A549 (cell line): Measurements from ENCODE around the gene GRAMD2B. TPM values are rescaled to one million over a fixed set of nuclear protein-coding genes. Genes with fewer than 3 reads are reported as not detected.

ENCODE experiments used
- ATAC-seq, 2 experiments: fragments of 200-7000 bp in 1 of 2; fragments of >200 bp in 1 of 2; cut with Nextera tagmentation in 1 of 2; cut with Tn5 transposase in 1 of 2; 3 replicates each; pipeline versions ENCODE4 v1.8.0 to v1.9.1; 2018 to 2020; ENCODE audit warnings: mild to moderate bottlenecking in 1 of 2, moderate library complexity in 1 of 2
- CTCF ChIA-PET: fragments of 300-600 bp; sonication (Branson Sonifier 250); formaldehyde crosslinking; extraction: SDS; loops from one replicate; lab custom pipeline; 2021; ENCODE audit warnings: antibody characterized with exemption, inconsistent platforms; lab: Yijun Ruan, JAX
- POLR2A ChIA-PET: fragments of 350-600 bp; formaldehyde crosslinking; extraction: SDS; loops from one replicate; lab custom pipeline; 2021; ENCODE audit warnings: antibody characterized with exemption, inconsistent platforms; lab: Yijun Ruan, JAX
- DNase-seq, 2 experiments: peaks; one replicate each; pipeline versions ENCODE4 v3.0.0 to v3.0.0-alpha.2; 2011 to 2016; ENCODE audit warnings: low read depth in 1 of 2, low spot score in 1 of 2
- FAIRE-seq: peaks from 2 replicates; lab custom pipeline; 2011; peaks lifted over from hg19 to GRCh38; lab: Jason Lieb, UNC
- H3K27ac ChIP-seq, 2 experiments: fragments of >200 bp; sonication (Bioruptor Twin); formaldehyde crosslinking; 3 replicates each; pipeline ENCODE4 v1.5.1; 2016 to 2017
- H3K4me1 ChIP-seq: fragments of >200 bp; sonication (Bioruptor Twin); formaldehyde crosslinking; 3 replicates; pipeline ENCODE4 v1.6.1; 2016
- H3K4me2 ChIP-seq: fragments of >200 bp; sonication (Bioruptor Twin); formaldehyde crosslinking; 3 replicates; pipeline ENCODE4 v1.6.1; 2016
- H3K4me3 ChIP-seq: fragments of >200 bp; sonication (Bioruptor Twin); formaldehyde crosslinking; 3 replicates; pipeline ENCODE4 v1.5.1; 2016
- H3K9me3 ChIP-seq: fragments of >200 bp; sonication (Bioruptor Twin); formaldehyde crosslinking; 3 replicates; pipeline ENCODE4 v1.6.1; 2016
- CBX2 ChIP-seq: fragments of 200-600 bp; sonication (generic); IDR thresholded peaks from 2 replicates; pipeline ENCODE4 v1.6.1; 2016; ENCODE audit warnings: low read depth, mild to moderate bottlenecking, borderline replicate concordance
- CBX8 ChIP-seq: fragments of 200-600 bp; sonication (generic); IDR thresholded peaks from 2 replicates; pipeline ENCODE4 v1.6.1; 2016
- CEBPB ChIP-seq, 2 experiments: fragments of >200 bp in 1 of 2; sonication (Bioruptor Twin) in 1 of 2; formaldehyde crosslinking in 1 of 2; IDR thresholded peaks; 2 replicates each; pipeline ENCODE4 v1.6.1; 2012 to 2016
- CHD4 ChIP-seq: fragments of 200-600 bp; sonication (generic); IDR thresholded peaks from 2 replicates; pipeline ENCODE4 v1.6.1; 2016; ENCODE audit warnings: antibody characterized with exemption, mild to moderate bottlenecking, borderline replicate concordance
- EHF ChIP-seq: fragments of 250-450 bp; sonication (Bioruptor Pico); IDR thresholded peaks from 2 replicates; pipeline ENCODE4 v1.5.0; 2020; ENCODE audit warnings: mild to moderate bottlenecking
- FOSB ChIP-seq: fragments of 250-450 bp; sonication (Bioruptor Pico); IDR thresholded peaks from 2 replicates; pipeline ENCODE4 v1.5.0; 2020; ENCODE audit warnings: mild to moderate bottlenecking, moderate library complexity
- FOXS1 ChIP-seq: fragments of 250-450 bp; sonication (Bioruptor Pico); IDR thresholded peaks from 2 replicates; pipeline ENCODE4 v1.5.0; 2020; ENCODE audit warnings: mild to moderate bottlenecking, moderate library complexity
- HEYL ChIP-seq: fragments of 250-450 bp; sonication (Bioruptor Pico); IDR thresholded peaks from 2 replicates; pipeline ENCODE4 v1.8.0; 2021; ENCODE audit warnings: mild to moderate bottlenecking, moderate library complexity
- MYC ChIP-seq: IDR thresholded peaks from 2 replicates; pipeline ENCODE4 v1.6.1; 2012; ENCODE audit warnings: mild to moderate bottlenecking, inconsistent platforms, low read length, improper control_type of control experiment, borderline replicate concordance
- NR3C1 ChIP-seq: fragments of >200 bp; sonication (Bioruptor Twin); formaldehyde crosslinking; IDR thresholded peaks from 3 replicates; pipeline ENCODE4 v1.6.1; 2017
- POLR2A ChIP-seq: IDR thresholded peaks from 2 replicates; pipeline ENCODE4 v1.6.1; 2012; ENCODE audit warnings: mild to moderate bottlenecking, low read length
- RARB ChIP-seq: fragments of 250-450 bp; sonication (Bioruptor Pico); IDR thresholded peaks from 2 replicates; pipeline ENCODE4 v1.8.0; 2021; ENCODE audit warnings: mild to moderate bottlenecking, moderate library complexity
- RFX5 ChIP-seq: fragments of 450-650 bp; IDR thresholded peaks from 2 replicates; pipeline ENCODE4 v1.7.1; 2014; ENCODE audit warnings: antibody characterized with exemption, mild to moderate bottlenecking, moderate library complexity
- RNF2 ChIP-seq: fragments of 200-600 bp; sonication (generic); IDR thresholded peaks from 2 replicates; pipeline ENCODE4 v1.6.1; 2016; ENCODE audit warnings: low read depth, mild to moderate bottlenecking, antibody characterized with exemption, moderate library complexity, borderline replicate concordance
- ZC3H11A ChIP-seq: fragments of 450-650 bp; IDR thresholded peaks from 2 replicates; pipeline ENCODE4 v1.6.1; 2014; ENCODE audit warnings: antibody characterized with exemption, mild to moderate bottlenecking
- ZSCAN20 ChIP-seq: fragments of 250-450 bp; sonication (Bioruptor Pico); IDR thresholded peaks from 2 replicates; pipeline ENCODE4 v1.8.0; 2022; ENCODE audit warnings: mild to moderate bottlenecking, moderate library complexity
- WGBS: methylation state at CpG from one replicate; pipeline ENCODE4 v1.1.6; 2017; ENCODE audit errors: missing lambda C conversion rate; 5-methylcytosine and 5-hydroxymethylcytosine counted together
- polyA plus RNA-seq, 4 experiments: library from polyadenylated mRNA; depleted of rRNA in 3 of 4; stranded (reverse); fragments of >200 nt; fragmentation: RNase III in 1 of 4; extraction: RNeasy Plus Mini Kit Qiagen cat#74134 plus additional on column Dnase treatment in 1 of 4; gene quantifications; 2 replicates in 3 of 4; 3 replicates in 1 of 4; pipeline ENCODE4 v1.2.3, GENCODE V29; 2011 to 2017
- TF ChIP-seq, protein P1 (sequence below): fragments of 200-600 bp; sonication (generic); IDR thresholded peaks from 2 replicates; pipeline ENCODE4 v1.6.1; 2016; ENCODE audit warnings: antibody characterized with exemption, mild to moderate bottlenecking, moderate library complexity
- TF ChIP-seq, protein P2 (sequence below): IDR thresholded peaks from 2 replicates; pipeline ENCODE4 v1.6.1; 2012
- TF ChIP-seq, protein P3 (sequence below): IDR thresholded peaks from 2 replicates; pipeline ENCODE4 v1.6.1; 2012; ENCODE audit warnings: low read depth, borderline replicate concordance
- TF ChIP-seq, protein P4 (sequence below): fragments of >200 bp; sonication (Bioruptor Twin); formaldehyde crosslinking; IDR thresholded peaks from 2 replicates; pipeline ENCODE4 v1.6.1; 2016
- TF ChIP-seq, protein P5 (sequence below): fragments of 450-650 bp; IDR thresholded peaks from 2 replicates; pipeline ENCODE4 v1.6.1; 2014; ENCODE audit warnings: antibody characterized with exemption
- TF ChIP-seq, protein P6 (sequence below): fragments of >200 bp; sonication (Bioruptor Twin); formaldehyde crosslinking; IDR thresholded peaks from 3 replicates; pipeline ENCODE4 v1.5.1; 2016

The GRAMD2B gene
- polyA plus RNA-seq, 2 of the 4 experiments (the other 2 are of a cell fraction): 1.0 to 1.2 TPM

DNA sequence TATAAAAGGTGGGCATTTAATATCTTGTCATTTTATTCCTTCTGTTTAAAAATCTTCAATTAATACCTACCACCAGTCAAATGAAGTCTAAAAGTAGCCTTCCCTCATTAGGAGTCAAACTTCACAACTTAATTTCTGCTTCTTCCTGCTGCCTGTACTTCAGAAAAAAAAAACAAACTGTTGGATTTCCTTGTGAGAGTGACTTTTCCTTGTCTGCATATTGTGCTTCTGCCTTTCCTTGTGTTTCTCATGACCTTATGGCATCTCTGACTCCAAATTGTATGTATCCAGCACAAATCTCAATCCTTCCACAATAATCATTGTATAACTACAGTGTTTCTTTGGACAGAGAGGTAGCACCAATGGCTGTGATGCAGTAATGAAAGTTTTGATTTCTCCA is 32.1 kb downstream of the GRAMD2B start:
- H3K27ac ChIP-seq: no peak overlapping the region
- TF ChIP-seq ZSCAN20 (no peak), EHF (CRISPR knock-in tag) (no peak), ZC3H11A (no peak)
- TF ChIP-seq, protein P1, sequence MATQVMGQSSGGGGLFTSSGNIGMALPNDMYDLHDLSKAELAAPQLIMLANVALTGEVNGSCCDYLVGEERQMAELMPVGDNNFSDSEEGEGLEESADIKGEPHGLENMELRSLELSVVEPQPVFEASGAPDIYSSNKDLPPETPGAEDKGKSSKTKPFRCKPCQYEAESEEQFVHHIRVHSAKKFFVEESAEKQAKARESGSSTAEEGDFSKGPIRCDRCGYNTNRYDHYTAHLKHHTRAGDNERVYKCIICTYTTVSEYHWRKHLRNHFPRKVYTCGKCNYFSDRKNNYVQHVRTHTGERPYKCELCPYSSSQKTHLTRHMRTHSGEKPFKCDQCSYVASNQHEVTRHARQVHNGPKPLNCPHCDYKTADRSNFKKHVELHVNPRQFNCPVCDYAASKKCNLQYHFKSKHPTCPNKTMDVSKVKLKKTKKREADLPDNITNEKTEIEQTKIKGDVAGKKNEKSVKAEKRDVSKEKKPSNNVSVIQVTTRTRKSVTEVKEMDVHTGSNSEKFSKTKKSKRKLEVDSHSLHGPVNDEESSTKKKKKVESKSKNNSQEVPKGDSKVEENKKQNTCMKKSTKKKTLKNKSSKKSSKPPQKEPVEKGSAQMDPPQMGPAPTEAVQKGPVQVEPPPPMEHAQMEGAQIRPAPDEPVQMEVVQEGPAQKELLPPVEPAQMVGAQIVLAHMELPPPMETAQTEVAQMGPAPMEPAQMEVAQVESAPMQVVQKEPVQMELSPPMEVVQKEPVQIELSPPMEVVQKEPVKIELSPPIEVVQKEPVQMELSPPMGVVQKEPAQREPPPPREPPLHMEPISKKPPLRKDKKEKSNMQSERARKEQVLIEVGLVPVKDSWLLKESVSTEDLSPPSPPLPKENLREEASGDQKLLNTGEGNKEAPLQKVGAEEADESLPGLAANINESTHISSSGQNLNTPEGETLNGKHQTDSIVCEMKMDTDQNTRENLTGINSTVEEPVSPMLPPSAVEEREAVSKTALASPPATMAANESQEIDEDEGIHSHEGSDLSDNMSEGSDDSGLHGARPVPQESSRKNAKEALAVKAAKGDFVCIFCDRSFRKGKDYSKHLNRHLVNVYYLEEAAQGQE: no peak
- no peak overlapping the region for H3K4me3 ChIP-seq
- no peaks in the 10 kb centered on the region for H3K4me1 ChIP-seq
- H3K9me3 ChIP-seq: no peaks in the 10 kb centered on the region
- H3K4me2 ChIP-seq: no peak overlapping the region
- ATAC-seq: no peak
- FAIRE-seq: no peak
- POLR2A ChIA-PET: no interaction called here
- DNase-seq: no peak
- CTCF ChIA-PET: no interaction called here

DNA sequence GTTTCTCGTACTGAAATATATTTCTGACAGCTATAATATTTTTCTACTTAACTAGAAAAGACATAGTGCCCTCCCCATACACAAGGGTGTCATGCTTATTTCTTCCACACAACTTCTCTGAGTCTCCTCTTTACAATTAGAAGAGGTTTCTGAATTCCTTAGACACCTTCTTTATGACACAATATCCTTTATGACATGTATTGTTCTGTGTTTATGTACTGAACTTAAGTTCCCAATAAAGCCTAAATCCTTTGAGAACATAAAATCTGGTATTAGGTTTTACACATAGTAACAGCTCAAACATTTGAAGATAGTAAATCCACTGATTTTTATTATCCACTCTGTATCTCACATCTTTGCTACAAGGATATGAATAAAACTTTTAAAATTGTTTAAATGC is 32.5 kb downstream of the GRAMD2B start:
- Histone ChIP-seq H3K27ac (no peak overlapping the region), H3K4me3 (no peak overlapping the region), H3K4me2 (no peak overlapping the region), H3K4me1 (no peaks in the 10 kb centered on the region), H3K9me3 (no peaks in the 10 kb centered on the region)
- CTCF ChIA-PET: no interaction called here
- ATAC-seq (no peak), DNase-seq (no peak), FAIRE-seq (no peak)
- POLR2A ChIA-PET: no interaction called here
- TF ChIP-seq FOSB (CRISPR knock-in tag): no peak
- TF ChIP-seq MYC: no peak
- TF ChIP-seq, protein P2, sequence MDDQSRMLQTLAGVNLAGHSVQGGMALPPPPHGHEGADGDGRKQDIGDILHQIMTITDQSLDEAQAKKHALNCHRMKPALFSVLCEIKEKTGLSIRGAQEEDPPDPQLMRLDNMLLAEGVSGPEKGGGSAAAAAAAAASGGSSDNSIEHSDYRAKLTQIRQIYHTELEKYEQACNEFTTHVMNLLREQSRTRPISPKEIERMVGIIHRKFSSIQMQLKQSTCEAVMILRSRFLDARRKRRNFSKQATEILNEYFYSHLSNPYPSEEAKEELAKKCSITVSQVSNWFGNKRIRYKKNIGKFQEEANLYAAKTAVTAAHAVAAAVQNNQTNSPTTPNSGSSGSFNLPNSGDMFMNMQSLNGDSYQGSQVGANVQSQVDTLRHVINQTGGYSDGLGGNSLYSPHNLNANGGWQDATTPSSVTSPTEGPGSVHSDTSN: no peak
- TF ChIP-seq FOXS1 (CRISPR knock-in tag): no peak
- no peak for TF ChIP-seq RARB
- no peak for TF ChIP-seq POLR2A
- no peak for TF ChIP-seq RFX5
- no peak for TF ChIP-seq HEYL
- no peak for TF ChIP-seq CBX2
- TF ChIP-seq, protein P3, sequence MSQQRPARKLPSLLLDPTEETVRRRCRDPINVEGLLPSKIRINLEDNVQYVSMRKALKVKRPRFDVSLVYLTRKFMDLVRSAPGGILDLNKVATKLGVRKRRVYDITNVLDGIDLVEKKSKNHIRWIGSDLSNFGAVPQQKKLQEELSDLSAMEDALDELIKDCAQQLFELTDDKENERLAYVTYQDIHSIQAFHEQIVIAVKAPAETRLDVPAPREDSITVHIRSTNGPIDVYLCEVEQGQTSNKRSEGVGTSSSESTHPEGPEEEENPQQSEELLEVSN: no peak
- TF ChIP-seq RNF2: no peak
- TF ChIP-seq NR3C1: no peak
- TF ChIP-seq, protein P4, sequence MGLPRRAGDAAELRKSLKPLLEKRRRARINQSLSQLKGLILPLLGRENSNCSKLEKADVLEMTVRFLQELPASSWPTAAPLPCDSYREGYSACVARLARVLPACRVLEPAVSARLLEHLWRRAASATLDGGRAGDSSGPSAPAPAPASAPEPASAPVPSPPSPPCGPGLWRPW: no peak
- no peak for TF ChIP-seq CHD4
- no peak for TF ChIP-seq CBX8
- no peak for TF ChIP-seq CEBPB (IDR thresholded peaks at IDR 0.05)
- TF ChIP-seq, protein P5, sequence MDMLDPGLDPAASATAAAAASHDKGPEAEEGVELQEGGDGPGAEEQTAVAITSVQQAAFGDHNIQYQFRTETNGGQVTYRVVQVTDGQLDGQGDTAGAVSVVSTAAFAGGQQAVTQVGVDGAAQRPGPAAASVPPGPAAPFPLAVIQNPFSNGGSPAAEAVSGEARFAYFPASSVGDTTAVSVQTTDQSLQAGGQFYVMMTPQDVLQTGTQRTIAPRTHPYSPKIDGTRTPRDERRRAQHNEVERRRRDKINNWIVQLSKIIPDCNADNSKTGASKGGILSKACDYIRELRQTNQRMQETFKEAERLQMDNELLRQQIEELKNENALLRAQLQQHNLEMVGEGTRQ: no peak
- TF ChIP-seq, protein P6, sequence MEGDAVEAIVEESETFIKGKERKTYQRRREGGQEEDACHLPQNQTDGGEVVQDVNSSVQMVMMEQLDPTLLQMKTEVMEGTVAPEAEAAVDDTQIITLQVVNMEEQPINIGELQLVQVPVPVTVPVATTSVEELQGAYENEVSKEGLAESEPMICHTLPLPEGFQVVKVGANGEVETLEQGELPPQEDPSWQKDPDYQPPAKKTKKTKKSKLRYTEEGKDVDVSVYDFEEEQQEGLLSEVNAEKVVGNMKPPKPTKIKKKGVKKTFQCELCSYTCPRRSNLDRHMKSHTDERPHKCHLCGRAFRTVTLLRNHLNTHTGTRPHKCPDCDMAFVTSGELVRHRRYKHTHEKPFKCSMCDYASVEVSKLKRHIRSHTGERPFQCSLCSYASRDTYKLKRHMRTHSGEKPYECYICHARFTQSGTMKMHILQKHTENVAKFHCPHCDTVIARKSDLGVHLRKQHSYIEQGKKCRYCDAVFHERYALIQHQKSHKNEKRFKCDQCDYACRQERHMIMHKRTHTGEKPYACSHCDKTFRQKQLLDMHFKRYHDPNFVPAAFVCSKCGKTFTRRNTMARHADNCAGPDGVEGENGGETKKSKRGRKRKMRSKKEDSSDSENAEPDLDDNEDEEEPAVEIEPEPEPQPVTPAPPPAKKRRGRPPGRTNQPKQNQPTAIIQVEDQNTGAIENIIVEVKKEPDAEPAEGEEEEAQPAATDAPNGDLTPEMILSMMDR: no peak
- 58% methylated on average over 1 of the region's 1 CpG for WGBS
